Measurements from ENCODE around the gene PCDH15.

PCDH15 gene

GRCh38 chr10:54653518-54653917 lies 147.5 kb downstream of the PCDH15 start:
- Histone ChIP-seq H2AK5ac (ENCODE audit: low read depth, low read length) (no peak overlapping the region), H3K9me3 (replicated peaks in 1 of 2; ENCODE audit: control insufficient read depth in 2 of 2, insufficient read depth in 1 of 2, low read depth in 1 of 2, low read length in 2 of 2) (no peaks in the 10 kb centered on the region), H3K9ac (ENCODE audit: low read depth, low read length, poor library complexity) (no peak overlapping the region), H2BK12ac (ENCODE audit: low read length) (no peak overlapping the region), H3K14ac (ENCODE audit: low read length) (no peak overlapping the region), H3K79me1 (ENCODE audit: low read depth, low read length) (no peaks in the 10 kb centered on the region), H3K27ac (replicated peaks; ENCODE audit: low read length) (no peak overlapping the region), H4K91ac (ENCODE audit: low read depth, low read length, poor library complexity) (no peak overlapping the region), H3K4me2 (ENCODE audit: insufficient read depth, low read length, poor library complexity, severe bottlenecking) (no peak overlapping the region), H4K8ac (ENCODE audit: low read depth, low read length) (no peak overlapping the region), H2AFZ (ENCODE audit: low read length) (no peak overlapping the region), H3K4me3 (ENCODE audit: low read length in 2 of 2) (no peak overlapping the region), H3K18ac (ENCODE audit: low read length) (no peak overlapping the region), H2BK15ac (ENCODE audit: low read length) (no peak overlapping the region), H3K27me3 (ENCODE audit: control insufficient read depth in 3 of 3, insufficient read depth in 3 of 3, low read depth in 1 of 3, low read length in 3 of 3) (no peaks in the 10 kb centered on the region), H2BK120ac (ENCODE audit: low read depth, low read length) (no peak overlapping the region), H3K36me3 (replicated peaks in 1 of 2; ENCODE audit: control insufficient read depth in 2 of 2, insufficient read depth in 2 of 2, low read length in 2 of 2) (no peaks in the 10 kb centered on the region), H3K4ac (ENCODE audit: low read length) (no peak overlapping the region), H3K23ac (ENCODE audit: low read depth, low read length, poor library complexity) (no peak overlapping the region), H2BK5ac (ENCODE audit: low read length) (no peak overlapping the region), H3K4me1 (ENCODE audit: control insufficient read depth in 2 of 2, insufficient read depth in 1 of 2, low read depth in 1 of 2, low read length in 2 of 2) (peaks cover 0 to 2% of the 10 kb centered on the region in 2 donors)
- no peak for DNase-seq (ENCODE audit: low spot score)
- no CpG with 5 or more reads among the region's 2 CpGs for WGBS, 2 donors (ENCODE audit: extremely low coverage in 2 of 2, insufficient read length in 2 of 2, insufficient replicate concordance in 1 of 2)

DNA sequence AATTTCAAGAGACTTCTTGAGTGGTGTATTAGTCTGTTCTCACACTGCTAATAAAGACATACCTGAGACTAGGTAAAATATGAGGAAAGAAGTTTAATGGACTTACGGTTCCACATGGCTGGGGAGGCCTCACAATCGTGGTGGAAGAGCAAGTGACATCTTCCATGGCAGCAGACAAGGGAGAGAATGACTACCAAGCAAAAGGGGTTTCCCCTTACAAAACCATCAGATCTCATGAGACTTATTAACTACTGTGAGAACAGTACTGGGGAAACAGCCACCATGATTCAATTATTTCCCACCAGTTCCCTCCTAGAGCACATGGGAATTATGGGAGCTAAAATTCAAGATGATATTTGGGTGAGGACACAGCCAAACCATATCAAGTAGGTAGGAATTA lies 150.5 kb downstream of the PCDH15 start:
- WGBS, 2 donors (ENCODE audit: extremely low coverage in 2 of 2, insufficient read length in 2 of 2, insufficient replicate concordance in 1 of 2) = no CpG with 5 or more reads among the region's 2 CpGs
- no peaks in the 10 kb centered on the region for H3K27me3 ChIP-seq (ENCODE audit: control insufficient read depth in 3 of 3, insufficient read depth in 3 of 3, low read depth in 1 of 3, low read length in 3 of 3)

DNA sequence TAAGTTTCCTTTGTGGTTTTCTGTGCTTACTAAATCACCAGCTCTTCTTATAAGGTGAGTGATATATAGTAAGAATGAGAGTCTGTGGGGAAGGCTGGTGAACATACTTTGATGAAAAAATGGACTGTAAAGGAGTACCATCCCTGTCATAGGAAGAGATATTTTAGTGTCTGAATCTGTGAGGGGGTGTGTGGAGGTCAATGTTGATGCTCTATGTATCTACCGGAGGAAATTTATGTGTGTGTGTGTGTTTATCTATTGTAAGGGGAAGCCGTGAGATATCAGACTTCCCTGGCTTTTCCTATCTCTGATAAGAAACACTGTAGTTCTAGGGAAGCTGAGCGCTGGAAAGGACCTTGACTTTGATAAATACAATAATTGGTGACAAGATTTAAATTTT lies 179.0 kb downstream of the PCDH15 start:
- Histone ChIP-seq H3K27ac (replicated peaks; ENCODE audit: low read length) (no peak overlapping the region), H2BK15ac (ENCODE audit: low read length) (no peak overlapping the region), H2BK12ac (ENCODE audit: low read length) (no peak overlapping the region), H3K23ac (ENCODE audit: low read depth, low read length, poor library complexity) (no peak overlapping the region), H3K9me3 (replicated peaks in 1 of 2; ENCODE audit: control insufficient read depth in 2 of 2, insufficient read depth in 1 of 2, low read depth in 1 of 2, low read length in 2 of 2) (no peaks in the 10 kb centered on the region), H4K91ac (ENCODE audit: low read depth, low read length, poor library complexity) (no peak overlapping the region), H3K36me3 (replicated peaks in 1 of 2; ENCODE audit: control insufficient read depth in 2 of 2, insufficient read depth in 2 of 2, low read length in 2 of 2) (no peaks in the 10 kb centered on the region), H3K14ac (ENCODE audit: low read length) (no peak overlapping the region), H3K79me1 (ENCODE audit: low read depth, low read length) (no peaks in the 10 kb centered on the region), H3K4ac (ENCODE audit: low read length) (no peak overlapping the region), H3K4me1 (ENCODE audit: control insufficient read depth in 2 of 2, insufficient read depth in 1 of 2, low read depth in 1 of 2, low read length in 2 of 2) (no peaks in the 10 kb centered on the region), H2BK120ac (ENCODE audit: low read depth, low read length) (no peak overlapping the region), H3K27me3 (ENCODE audit: control insufficient read depth in 3 of 3, insufficient read depth in 3 of 3, low read depth in 1 of 3, low read length in 3 of 3) (no peaks in the 10 kb centered on the region), H2BK5ac (ENCODE audit: low read length) (no peak overlapping the region), H2AFZ (ENCODE audit: low read length) (peak overlapping the region; percentile 53), H4K8ac (ENCODE audit: low read depth, low read length) (no peak overlapping the region), H3K4me3 (ENCODE audit: low read length in 2 of 2) (no peak overlapping the region), H3K18ac (ENCODE audit: low read length) (no peak overlapping the region), H2AK5ac (ENCODE audit: low read depth, low read length) (no peak overlapping the region), H3K9ac (ENCODE audit: low read depth, low read length, poor library complexity) (no peak overlapping the region), H3K4me2 (ENCODE audit: insufficient read depth, low read length, poor library complexity, severe bottlenecking) (no peak overlapping the region)
- WGBS, 2 donors (ENCODE audit: extremely low coverage in 2 of 2, insufficient read length in 2 of 2, insufficient replicate concordance in 1 of 2) = no CpG with 5 or more reads among the region's 3 CpGs
- DNase-seq (ENCODE audit: low spot score) = no peak

More for the DNA sequence above, 150.5 kb downstream of the PCDH15 start:
- Histone ChIP-seq H3K14ac (ENCODE audit: low read length) (no peak overlapping the region), H4K8ac (ENCODE audit: low read depth, low read length) (no peak overlapping the region), H2AK5ac (ENCODE audit: low read depth, low read length) (no peak overlapping the region), H3K9ac (ENCODE audit: low read depth, low read length, poor library complexity) (no peak overlapping the region), H2BK12ac (ENCODE audit: low read length) (no peak overlapping the region), H3K79me1 (ENCODE audit: low read depth, low read length) (no peaks in the 10 kb centered on the region), H3K18ac (ENCODE audit: low read length) (no peak overlapping the region), H2BK15ac (ENCODE audit: low read length) (no peak overlapping the region), H3K4ac (ENCODE audit: low read length) (no peak overlapping the region), H3K36me3 (replicated peaks in 1 of 2; ENCODE audit: control insufficient read depth in 2 of 2, insufficient read depth in 2 of 2, low read length in 2 of 2) (no peaks in the 10 kb centered on the region), H3K23ac (ENCODE audit: low read depth, low read length, poor library complexity) (no peak overlapping the region), H3K4me1 (ENCODE audit: control insufficient read depth in 2 of 2, insufficient read depth in 1 of 2, low read depth in 1 of 2, low read length in 2 of 2) (peaks cover 0 to 2% of the 10 kb centered on the region in 2 donors), H3K4me3 (ENCODE audit: low read length in 2 of 2) (no peak overlapping the region), H2BK120ac (ENCODE audit: low read depth, low read length) (no peak overlapping the region), H2AFZ (ENCODE audit: low read length) (no peak overlapping the region), H4K91ac (ENCODE audit: low read depth, low read length, poor library complexity) (no peak overlapping the region), H2BK5ac (ENCODE audit: low read length) (no peak overlapping the region), H3K4me2 (ENCODE audit: insufficient read depth, low read length, poor library complexity, severe bottlenecking) (no peak overlapping the region), H3K27ac (replicated peaks; ENCODE audit: low read length) (no peak overlapping the region), H3K9me3 (replicated peaks in 1 of 2; ENCODE audit: control insufficient read depth in 2 of 2, insufficient read depth in 1 of 2, low read depth in 1 of 2, low read length in 2 of 2) (no peaks in the 10 kb centered on the region)
- no peak for DNase-seq (ENCODE audit: low spot score)

- no peak overlapping the region for H3K23ac ChIP-seq (ENCODE audit: low read depth, low read length, poor library complexity)
- no peak for DNase-seq (ENCODE audit: low spot score)
- H3K4me3 ChIP-seq (ENCODE audit: low read length in 2 of 2) = no peak overlapping the region
- no peak overlapping the region for H3K4me2 ChIP-seq (ENCODE audit: insufficient read depth, low read length, poor library complexity, severe bottlenecking)
- no peak overlapping the region for H3K9ac ChIP-seq (ENCODE audit: low read depth, low read length, poor library complexity)
- no peaks in the 10 kb centered on the region for H3K4me1 ChIP-seq (ENCODE audit: control insufficient read depth in 2 of 2, insufficient read depth in 1 of 2, low read depth in 1 of 2, low read length in 2 of 2)
- H4K8ac ChIP-seq (ENCODE audit: low read depth, low read length) = no peak overlapping the region
- no peak overlapping the region for H2BK5ac ChIP-seq (ENCODE audit: low read length)
- no CpG with 5 or more reads among the region's 2 CpGs for WGBS, 2 donors (ENCODE audit: extremely low coverage in 2 of 2, insufficient read length in 2 of 2, insufficient replicate concordance in 1 of 2)
- no peaks in the 10 kb centered on the region for H3K9me3 ChIP-seq (replicated peaks in 1 of 2; ENCODE audit: control insufficient read depth in 2 of 2, insufficient read depth in 1 of 2, low read depth in 1 of 2, low read length in 2 of 2)
- no peak overlapping the region for H3K4ac ChIP-seq (ENCODE audit: low read length)
- no peak overlapping the region for H2AFZ ChIP-seq (ENCODE audit: low read length)
- no peak overlapping the region for H3K27ac ChIP-seq (replicated peaks; ENCODE audit: low read length)
- no peak overlapping the region for H2BK12ac ChIP-seq (ENCODE audit: low read length)
- H3K79me1 ChIP-seq (ENCODE audit: low read depth, low read length) = no peaks in the 10 kb centered on the region
- H2BK120ac ChIP-seq (ENCODE audit: low read depth, low read length) = no peak overlapping the region
- H4K91ac ChIP-seq (ENCODE audit: low read depth, low read length, poor library complexity) = no peak overlapping the region
- no peak overlapping the region for H3K18ac ChIP-seq (ENCODE audit: low read length)
- H3K14ac ChIP-seq (ENCODE audit: low read length) = no peak overlapping the region
- H3K36me3 ChIP-seq (replicated peaks in 1 of 2; ENCODE audit: control insufficient read depth in 2 of 2, insufficient read depth in 2 of 2, low read length in 2 of 2) = no peaks in the 10 kb centered on the region
- no peaks in the 10 kb centered on the region for H3K27me3 ChIP-seq (ENCODE audit: control insufficient read depth in 3 of 3, insufficient read depth in 3 of 3, low read depth in 1 of 3, low read length in 3 of 3)
- H2AK5ac ChIP-seq (ENCODE audit: low read depth, low read length) = no peak overlapping the region
- H2BK15ac ChIP-seq (ENCODE audit: low read length) = no peak overlapping the region
Measured at GRCh38 chr10:54620352-54620751, 180.7 kb downstream of the PCDH15 start.

Measured in neuronal stem cell (in vitro differentiated cells).